Fibroblast of lung (primary cell): ENCODE measurements around the gene SAP25. TPM values are rescaled to one million over a fixed set of nuclear protein-coding genes. Genes with fewer than 3 reads are reported as not detected.

Source experiments
- DNase-seq, 2 donors: peaks; one replicate each; pipeline versions ENCODE4 v3.0.0 to v3.0.0-alpha.2; 2010; ENCODE audit warnings: low read depth in 2 of 2
- H2AFZ ChIP-seq: 2 replicates; pipeline ENCODE4 v1.5.1; 2012; ENCODE audit warnings: low read length, control low read depth, inconsistent platforms
- H3K27ac ChIP-seq: 2 replicates; pipeline ENCODE4 v1.5.1; 2011; ENCODE audit warnings: low read length, control low read depth; ENCODE audit not compliant: insufficient read depth
- H3K27me3 ChIP-seq: 2 replicates; pipeline ENCODE4 v1.5.1; 2011; ENCODE audit warnings: mild to moderate bottlenecking, low read length; ENCODE audit not compliant: control insufficient read depth, insufficient read depth
- H3K36me3 ChIP-seq: 2 replicates; pipeline ENCODE4 v1.5.1; 2011; ENCODE audit warnings: low read length; ENCODE audit not compliant: control insufficient read depth, insufficient read depth
- H3K4me1 ChIP-seq: 2 replicates; pipeline ENCODE4 v1.5.1; 2011; ENCODE audit warnings: low read length; ENCODE audit not compliant: control insufficient read depth, insufficient read depth; ENCODE audit errors: extremely low read depth
- H3K4me2 ChIP-seq: 2 replicates; pipeline ENCODE4 v1.5.1; 2011; ENCODE audit warnings: low read length, control low read depth; ENCODE audit not compliant: insufficient read depth; ENCODE audit errors: extremely low read depth
- H3K4me3 ChIP-seq, 4 experiments: fragments of 200-600 bp in 1 of 4; sonication (generic) in 1 of 4; replicated peaks in 1 of 4; 2 replicates each; pipeline ENCODE4 v1.5.1; 2011 to 2016; ENCODE audit warnings: low read length in 4 of 4, low read depth in 3 of 4, mild to moderate bottlenecking in 3 of 4, control low read depth in 2 of 4, inconsistent platforms in 1 of 4, mixed read lengths in 1 of 4; ENCODE audit not compliant: insufficient read depth in 1 of 4; ENCODE audit errors: control extremely low read depth in 1 of 4
- H3K79me2 ChIP-seq: 2 replicates; pipeline ENCODE4 v1.5.1; 2012; ENCODE audit warnings: mild to moderate bottlenecking, low read length, inconsistent platforms; ENCODE audit not compliant: control insufficient read depth, insufficient read depth
- H3K9ac ChIP-seq: 2 replicates; pipeline ENCODE4 v1.5.1; 2011; ENCODE audit warnings: mild to moderate bottlenecking, low read length, control low read depth; ENCODE audit not compliant: insufficient read depth
- H3K9me3 ChIP-seq: 2 replicates; pipeline ENCODE4 v1.5.1; 2012; ENCODE audit warnings: low read depth, low read length; ENCODE audit not compliant: control insufficient read depth, insufficient read depth
- H4K20me1 ChIP-seq: 2 replicates; pipeline ENCODE4 v1.5.1; 2011; ENCODE audit warnings: low read length; ENCODE audit not compliant: control insufficient read depth, insufficient read depth; ENCODE audit errors: extremely low read depth
- EZH2 ChIP-seq: IDR thresholded peaks from 2 replicates; pipeline ENCODE4 v1.5.1; 2012; ENCODE audit warnings: low read length, control low read depth, mild to moderate bottlenecking; ENCODE audit errors: missing control alignments
- polyA plus RNA-seq, 2 donors: library from polyadenylated mRNA; depleted of rRNA in 1 of 2; stranded (reverse) in 1 of 2; unstranded in 1 of 2; fragments of >200 nt; gene quantifications; 2 replicates each; pipeline ENCODE4 v1.2.1, GENCODE V29; 2011 to 2012; ENCODE audit warnings: missing spikeins in 1 of 2
- total RNA-seq: library from RNA; depleted of rRNA; stranded (reverse); fragments of >200 nt; gene quantifications from 2 replicates; pipeline ENCODE4 v1.2.1, GENCODE V29; 2014
- TF ChIP-seq, protein P1 (sequence below), 2 donors: IDR thresholded peaks in 1 of 2; conservative IDR thresholded peaks in 1 of 2; 1 replicate in 1 of 2; 2 replicates in 1 of 2; pipeline ENCODE4 v1.5.1; 2011 to 2012; ENCODE audit warnings: low read length in 2 of 2, control low read depth in 1 of 2, inconsistent platforms in 1 of 2, low read depth in 1 of 2, mild to moderate bottlenecking in 1 of 2

Gene SAP25
- total and polyA plus RNA-seq, 2 donors (not counting 1 experiment from before 2014, with no cell fraction given): 0.22 TPM; not detected in 1

DNA sequence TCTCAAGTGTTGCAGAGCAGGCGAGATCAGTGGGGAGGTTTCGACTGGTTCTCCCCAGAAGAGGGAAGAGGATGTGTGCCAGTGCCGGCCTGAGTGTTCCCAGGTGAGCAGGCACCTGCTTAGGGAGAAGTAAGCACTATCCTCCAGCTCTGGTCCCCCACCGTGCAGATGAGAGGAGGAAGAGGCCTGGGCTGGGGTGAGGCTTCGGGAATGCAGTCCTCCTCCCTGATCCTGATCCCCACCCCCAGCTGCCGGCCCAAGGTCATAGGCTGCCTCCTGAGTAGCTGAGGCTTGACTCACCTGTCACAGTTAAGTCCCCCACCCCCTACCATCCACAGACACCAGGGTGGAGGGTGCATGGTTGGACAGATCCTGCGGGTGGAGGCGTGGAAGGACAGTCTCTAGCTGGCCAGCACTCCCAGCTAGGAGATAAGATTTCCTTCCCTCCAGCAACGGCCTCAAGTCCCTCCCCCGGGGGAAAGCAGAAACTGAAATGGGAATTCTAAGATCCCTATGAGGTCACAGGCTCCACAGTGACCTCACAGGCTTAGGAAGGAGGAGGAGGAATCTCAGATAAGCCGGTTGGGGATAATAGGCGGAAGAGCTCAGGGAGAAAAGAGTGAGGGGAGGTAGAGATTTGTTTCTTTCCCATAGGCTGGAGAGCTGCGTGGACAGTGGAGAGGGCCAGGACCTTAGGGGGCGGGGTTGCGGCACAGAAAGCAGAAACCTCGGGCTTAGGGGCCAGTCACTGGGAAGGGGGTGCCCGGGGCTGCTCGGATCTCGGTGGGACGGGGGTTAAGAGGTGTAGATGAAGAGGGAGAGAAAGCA, 11.2 kb upstream of the SAP25 start:
- Histone ChIP-seq H3K4me3 (peak overlapping the region; percentile 76 to 98 (median 86)), H2AFZ (no peak overlapping the region), H3K36me3 (peaks cover 20% of the 10 kb centered on the region), H3K27me3 (no peaks in the 10 kb centered on the region), H3K79me2 (peaks cover 43% of the 10 kb centered on the region), H3K9me3 (no peaks in the 10 kb centered on the region), H3K27ac (peak overlapping the region; percentile 78), H3K4me2 (peak overlapping the region; percentile 91), H3K9ac (peak overlapping the region; percentile 80), H3K4me1 (peaks cover 13% of the 10 kb centered on the region), H4K20me1 (no peaks in the 10 kb centered on the region)
- TF ChIP-seq, protein P1, sequence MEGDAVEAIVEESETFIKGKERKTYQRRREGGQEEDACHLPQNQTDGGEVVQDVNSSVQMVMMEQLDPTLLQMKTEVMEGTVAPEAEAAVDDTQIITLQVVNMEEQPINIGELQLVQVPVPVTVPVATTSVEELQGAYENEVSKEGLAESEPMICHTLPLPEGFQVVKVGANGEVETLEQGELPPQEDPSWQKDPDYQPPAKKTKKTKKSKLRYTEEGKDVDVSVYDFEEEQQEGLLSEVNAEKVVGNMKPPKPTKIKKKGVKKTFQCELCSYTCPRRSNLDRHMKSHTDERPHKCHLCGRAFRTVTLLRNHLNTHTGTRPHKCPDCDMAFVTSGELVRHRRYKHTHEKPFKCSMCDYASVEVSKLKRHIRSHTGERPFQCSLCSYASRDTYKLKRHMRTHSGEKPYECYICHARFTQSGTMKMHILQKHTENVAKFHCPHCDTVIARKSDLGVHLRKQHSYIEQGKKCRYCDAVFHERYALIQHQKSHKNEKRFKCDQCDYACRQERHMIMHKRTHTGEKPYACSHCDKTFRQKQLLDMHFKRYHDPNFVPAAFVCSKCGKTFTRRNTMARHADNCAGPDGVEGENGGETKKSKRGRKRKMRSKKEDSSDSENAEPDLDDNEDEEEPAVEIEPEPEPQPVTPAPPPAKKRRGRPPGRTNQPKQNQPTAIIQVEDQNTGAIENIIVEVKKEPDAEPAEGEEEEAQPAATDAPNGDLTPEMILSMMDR (conservative IDR thresholded peaks at IDR 0.05 in 1 of 2, IDR thresholded peaks at IDR 0.05 in 1 of 2; ENCODE audit: low read depth in 1 of 2, low read length in 2 of 2): no peak
- TF ChIP-seq EZH2: no peak
- DNase-seq: peak; percentile 82 to 87

DNA sequence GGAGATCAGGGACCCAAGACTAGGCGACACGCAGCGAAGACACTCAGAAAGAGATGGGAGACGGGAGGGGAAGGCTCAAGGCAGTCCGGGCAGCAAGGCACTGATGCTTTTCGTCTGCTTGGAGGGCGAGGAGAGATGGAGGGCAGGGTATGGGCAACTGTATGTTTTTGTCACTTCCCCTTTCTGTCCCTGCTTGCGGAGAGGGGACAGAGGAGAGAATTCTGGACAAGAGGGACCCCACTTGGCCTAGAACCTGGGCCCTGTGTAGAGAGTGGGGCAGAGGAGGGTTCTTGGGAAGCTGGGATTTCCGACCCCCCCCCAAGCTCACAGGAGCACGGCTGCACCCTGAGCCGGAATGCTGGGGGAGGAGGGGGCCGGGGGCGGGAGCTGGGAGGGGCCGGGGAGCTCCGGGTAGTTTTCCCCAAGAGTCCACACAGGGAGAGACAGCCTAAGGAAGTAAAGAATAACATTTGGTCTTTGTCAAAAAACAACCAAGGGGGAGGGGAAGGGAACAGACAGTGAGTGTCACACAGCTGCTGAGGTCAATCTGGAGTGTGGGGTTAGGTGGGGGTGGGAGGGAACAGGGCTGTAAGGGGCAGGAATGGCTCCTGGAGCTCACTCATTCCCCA, 10.5 kb upstream of the SAP25 start:
- Histone ChIP-seq H3K36me3 (peaks cover 24% of the 10 kb centered on the region), H3K4me2 (peak overlapping the region; percentile 91), H3K79me2 (peaks cover 43% of the 10 kb centered on the region), H3K27ac (peak overlapping the region; percentile 83), H3K9ac (peak overlapping the region; percentile 80), H4K20me1 (no peaks in the 10 kb centered on the region), H3K4me3 (peak overlapping the region; percentile 76 to 98 (median 86)), H2AFZ (no peak overlapping the region), H3K9me3 (no peaks in the 10 kb centered on the region), H3K4me1 (peaks cover 9% of the 10 kb centered on the region), H3K27me3 (no peaks in the 10 kb centered on the region)
- TF ChIP-seq, protein P1 (conservative IDR thresholded peaks at IDR 0.05 in 1 of 2, IDR thresholded peaks at IDR 0.05 in 1 of 2; ENCODE audit: low read depth in 1 of 2, low read length in 2 of 2): no peak
- TF ChIP-seq EZH2: no peak
- peak in 1 of 2 donors; percentile 81 for DNase-seq
